Endodermal cell (in vitro differentiated cells): Measurements from ENCODE around the gene HHATL. TPM values are rescaled to one million over a fixed set of nuclear protein-coding genes. Genes with fewer than 3 reads are reported as not detected.

Experiments
- DNase-seq: peaks from one replicate; pipeline ENCODE4 v3.0.0-alpha.2; 2017
- H3K27ac ChIP-seq: 2 replicates; pipeline ENCODE4 v1.5.1; 2013; ENCODE audit warnings: mild to moderate bottlenecking, low read depth, low read length, moderate library complexity
- H3K27me3 ChIP-seq: 2 replicates; pipeline ENCODE4 v1.6.1; 2013; ENCODE audit warnings: mild to moderate bottlenecking, low read length, moderate library complexity; ENCODE audit not compliant: insufficient read depth, control insufficient read depth, poor library complexity, severe bottlenecking
- H3K36me3 ChIP-seq: 2 replicates; pipeline ENCODE4 v1.7.0; 2013; ENCODE audit warnings: mild to moderate bottlenecking, low read length, moderate library complexity; ENCODE audit not compliant: control insufficient read depth, insufficient read depth
- H3K4me1 ChIP-seq: one replicate; pipeline ENCODE4 v1.7.0; 2013; ENCODE audit warnings: low read length; ENCODE audit not compliant: control insufficient read depth, insufficient read depth
- H3K4me3 ChIP-seq: 2 replicates; pipeline ENCODE4 v1.5.1; 2013; ENCODE audit warnings: mild to moderate bottlenecking, low read length, moderate library complexity
- H3K9ac ChIP-seq: 2 replicates; pipeline ENCODE4 v1.6.1; 2013; ENCODE audit warnings: mild to moderate bottlenecking, low read length, moderate library complexity; ENCODE audit not compliant: poor library complexity, severe bottlenecking; ENCODE audit errors: extremely low read depth
- H3K9me3 ChIP-seq: 2 replicates; pipeline ENCODE4 v1.6.1; 2013; ENCODE audit warnings: mild to moderate bottlenecking, low read length, moderate library complexity; ENCODE audit not compliant: control insufficient read depth
- H3K27ac Mint-ChIP-seq: 2 replicates; pipeline ENCODE4 v1.8.0; 2020; ENCODE audit warnings: mixed read lengths
- H3K27me3 Mint-ChIP-seq: 2 replicates; pipeline ENCODE4 v1.8.0; 2021; ENCODE audit warnings: mild to moderate bottlenecking, mixed read lengths; ENCODE audit not compliant: insufficient read depth
- H3K36me3 Mint-ChIP-seq: 2 replicates; pipeline ENCODE4 v1.8.0; 2020; ENCODE audit warnings: low read depth, mixed read lengths
- H3K4me1 Mint-ChIP-seq: 2 replicates; pipeline ENCODE4 v1.8.0; 2020; ENCODE audit warnings: mixed read lengths
- H3K4me3 Mint-ChIP-seq: 2 replicates; pipeline ENCODE4 v1.8.0; 2020; ENCODE audit warnings: mild to moderate bottlenecking, moderate library complexity, mixed read lengths
- H3K9me3 Mint-ChIP-seq: 2 replicates; pipeline ENCODE4 v1.8.0; 2020; ENCODE audit warnings: mild to moderate bottlenecking, mixed read lengths
- WGBS, 2 experiments: methylation state at CpG; one replicate each; pipeline versions ENCODE4 v1.1.5 to v1.1.7; 2013; ENCODE audit warnings: missing lambda C conversion rate in 2 of 2, mixed read lengths in 1 of 2; ENCODE audit not compliant: insufficient coverage in 1 of 2, insufficient read length in 1 of 2; 5-methylcytosine and 5-hydroxymethylcytosine counted together
- total RNA-seq, 2 donors: library from RNA; stranded (reverse); fragmentation: NEBNext Ultra II Directional in 1 of 2; extraction: Animal tissue kit (Norgen Biotek cat#: 25700) in 1 of 2; gene quantifications; 2 replicates in 1 of 2; 3 replicates in 1 of 2; pipeline ENCODE4 v1.2.1, GENCODE V29; 2021
- TF ChIP-seq, protein P1 (sequence below): fragments of 200-600 bp; sonication (generic); conservative IDR thresholded peaks from 2 replicates; pipeline ENCODE4 v1.5.0; 2021; ENCODE audit warnings: antibody characterized with exemption, mild to moderate bottlenecking

The HHATL gene
- total RNA-seq, 2 donors from 2014 or later, result not detected

DNA sequence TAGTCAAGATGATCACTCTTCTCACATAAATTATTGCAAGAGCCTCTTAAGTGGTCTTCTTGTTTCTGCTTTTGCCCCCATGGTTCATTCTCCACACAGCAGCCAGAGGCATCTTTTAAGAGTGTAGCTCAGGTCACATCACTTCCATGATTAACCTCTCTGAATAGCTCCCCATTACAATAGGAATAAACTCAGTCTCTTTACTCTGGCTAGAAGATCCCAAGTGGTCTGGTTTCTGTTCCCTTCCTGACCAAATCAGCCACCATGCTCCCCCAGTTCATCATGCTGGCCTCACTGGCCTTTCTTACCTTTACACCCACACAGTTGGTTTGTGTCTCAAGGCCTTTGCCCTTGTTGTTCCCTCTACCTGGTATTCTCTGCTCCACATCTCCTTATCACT is 8.2 kb downstream of the HHATL start:
- TF ChIP-seq, protein P1, sequence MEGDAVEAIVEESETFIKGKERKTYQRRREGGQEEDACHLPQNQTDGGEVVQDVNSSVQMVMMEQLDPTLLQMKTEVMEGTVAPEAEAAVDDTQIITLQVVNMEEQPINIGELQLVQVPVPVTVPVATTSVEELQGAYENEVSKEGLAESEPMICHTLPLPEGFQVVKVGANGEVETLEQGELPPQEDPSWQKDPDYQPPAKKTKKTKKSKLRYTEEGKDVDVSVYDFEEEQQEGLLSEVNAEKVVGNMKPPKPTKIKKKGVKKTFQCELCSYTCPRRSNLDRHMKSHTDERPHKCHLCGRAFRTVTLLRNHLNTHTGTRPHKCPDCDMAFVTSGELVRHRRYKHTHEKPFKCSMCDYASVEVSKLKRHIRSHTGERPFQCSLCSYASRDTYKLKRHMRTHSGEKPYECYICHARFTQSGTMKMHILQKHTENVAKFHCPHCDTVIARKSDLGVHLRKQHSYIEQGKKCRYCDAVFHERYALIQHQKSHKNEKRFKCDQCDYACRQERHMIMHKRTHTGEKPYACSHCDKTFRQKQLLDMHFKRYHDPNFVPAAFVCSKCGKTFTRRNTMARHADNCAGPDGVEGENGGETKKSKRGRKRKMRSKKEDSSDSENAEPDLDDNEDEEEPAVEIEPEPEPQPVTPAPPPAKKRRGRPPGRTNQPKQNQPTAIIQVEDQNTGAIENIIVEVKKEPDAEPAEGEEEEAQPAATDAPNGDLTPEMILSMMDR, result no peak
- H3K27me3 Mint-ChIP-seq, result peaks cover 3% of the 10 kb centered on the region
- no peaks in the 10 kb centered on the region for H3K9me3 Mint-ChIP-seq
- H3K36me3 Mint-ChIP-seq, result no peaks in the 10 kb centered on the region
- DNase-seq, result no peak
- peaks cover 1% of the 10 kb centered on the region for H3K4me1 Mint-ChIP-seq
- Histone ChIP-seq H3K36me3 (no peaks in the 10 kb centered on the region), H3K4me1 (no peaks in the 10 kb centered on the region), H3K9ac (no peak overlapping the region), H3K4me3 (no peak overlapping the region), H3K27me3 (peaks cover 14% of the 10 kb centered on the region), H3K9me3 (no peaks in the 10 kb centered on the region), H3K27ac (no peak overlapping the region)
- H3K27ac Mint-ChIP-seq, result no peak overlapping the region
- no peak overlapping the region for H3K4me3 Mint-ChIP-seq

- H3K27me3 ChIP-seq, result peaks cover 14% of the 10 kb centered on the region
- no peaks in the 10 kb centered on the region for H3K9me3 ChIP-seq
- DNase-seq, result peak; percentile 26
- H3K27ac ChIP-seq, result no peak overlapping the region
- no peaks in the 10 kb centered on the region for H3K4me1 ChIP-seq
- H3K27me3 Mint-ChIP-seq, result peaks cover 3% of the 10 kb centered on the region
- no peak overlapping the region for H3K27ac Mint-ChIP-seq
- no peaks in the 10 kb centered on the region for H3K36me3 ChIP-seq
- H3K4me3 Mint-ChIP-seq, result no peak overlapping the region
- no peaks in the 10 kb centered on the region for H3K36me3 Mint-ChIP-seq
- H3K9ac ChIP-seq, result no peak overlapping the region
- no peak overlapping the region for H3K4me3 ChIP-seq
- no peaks in the 10 kb centered on the region for H3K9me3 Mint-ChIP-seq
- WGBS, 2 experiments, result 78 to 90% methylated on average over 3 to 4 of the region's 4 CpGs
- TF ChIP-seq, protein P1, result no peak
- H3K4me1 Mint-ChIP-seq, result peaks cover 1% of the 10 kb centered on the region
These were observed 9.1 kb downstream of the HHATL start for GRCh38 chr3:42693530-42693930.

DNA sequence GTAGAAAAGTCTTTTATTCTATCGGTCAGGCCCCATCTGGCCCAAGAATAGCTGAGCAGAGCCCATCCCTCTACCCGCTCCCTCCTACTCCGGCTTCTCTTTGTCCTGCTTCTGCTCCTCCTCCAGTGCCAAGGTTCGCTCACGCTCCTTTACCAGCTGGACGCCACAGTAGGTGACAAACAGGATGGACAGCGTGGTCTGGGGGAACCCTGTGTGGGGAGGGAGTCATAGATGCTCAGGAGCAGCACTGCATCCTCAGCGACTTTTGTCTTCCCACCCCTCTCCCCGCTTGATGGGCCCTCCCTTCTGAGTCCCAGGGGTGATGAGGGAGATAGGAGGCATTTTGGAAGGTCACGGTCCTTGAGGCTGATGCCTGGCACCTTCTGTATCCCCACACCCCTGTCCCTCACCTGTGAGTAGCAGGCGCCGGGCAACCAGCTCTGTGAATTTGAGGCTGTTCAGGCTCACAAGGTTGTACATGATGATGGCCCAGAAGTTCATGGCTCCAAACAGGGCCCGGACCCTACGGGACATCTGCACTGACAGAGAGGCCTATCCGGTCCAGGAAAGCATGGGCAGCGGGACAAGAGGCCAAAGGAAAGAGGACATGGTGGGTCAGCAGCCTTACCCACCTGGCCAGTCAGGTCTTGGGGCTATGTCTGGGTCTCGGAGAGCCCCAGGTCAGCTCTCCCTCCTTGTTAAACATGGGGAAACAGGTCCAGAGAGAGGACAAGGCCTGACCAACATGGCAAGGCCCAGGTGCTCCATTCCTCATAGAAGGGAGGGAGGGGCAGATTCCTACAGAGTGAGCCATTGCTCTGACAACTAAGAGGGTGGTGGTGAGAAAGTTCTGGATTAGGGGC is 9.7 kb downstream of the HHATL start:
- 90 to 99% methylated on average over 11 to 17 of the region's 17 CpGs for WGBS, 2 experiments
- Histone ChIP-seq H3K4me3 (no peak overlapping the region), H3K27ac (no peak overlapping the region), H3K9me3 (no peaks in the 10 kb centered on the region), H3K27me3 (peaks cover 14% of the 10 kb centered on the region), H3K36me3 (no peaks in the 10 kb centered on the region), H3K9ac (no peak overlapping the region), H3K4me1 (no peaks in the 10 kb centered on the region)
- TF ChIP-seq, protein P1, result no peak
- no peaks in the 10 kb centered on the region for H3K36me3 Mint-ChIP-seq
- no peak overlapping the region for H3K27ac Mint-ChIP-seq
- peaks cover 3% of the 10 kb centered on the region for H3K27me3 Mint-ChIP-seq
- peak; percentile 24 for DNase-seq
- H3K4me1 Mint-ChIP-seq, result peaks cover 1% of the 10 kb centered on the region
- no peaks in the 10 kb centered on the region for H3K9me3 Mint-ChIP-seq
- H3K4me3 Mint-ChIP-seq, result no peak overlapping the region
